Effector memory CD4-positive, alpha-beta T cell (primary cell): ENCODE measurements around the gene LRP2.

Source experiments
- DNase-seq, 3 donors: peaks; one replicate each; pipeline ENCODE4 v3.0.0-alpha.2; 2020
- H3K27ac ChIP-seq: 2 replicates; pipeline ENCODE4 v1.7.0; 2013; ENCODE audit warnings: mild to moderate bottlenecking, low read length, moderate library complexity; ENCODE audit not compliant: insufficient read depth, poor library complexity, severe bottlenecking
- H3K27me3 ChIP-seq: replicated peaks from 2 replicates; pipeline ENCODE4 v1.7.0; 2013; ENCODE audit warnings: mild to moderate bottlenecking, low read length; ENCODE audit not compliant: insufficient read depth, control insufficient read depth, poor library complexity, severe bottlenecking
- H3K36me3 ChIP-seq: 2 replicates; pipeline ENCODE4 v1.7.0; 2013; ENCODE audit warnings: mild to moderate bottlenecking, low read length, moderate library complexity; ENCODE audit not compliant: control insufficient read depth, insufficient read depth
- H3K4me1 ChIP-seq: 2 replicates; pipeline ENCODE4 v1.7.0; 2013; ENCODE audit warnings: low read length, mild to moderate bottlenecking; ENCODE audit not compliant: control insufficient read depth, insufficient read depth, poor library complexity, severe bottlenecking
- H3K4me3 ChIP-seq: 2 replicates; pipeline ENCODE4 v1.7.0; 2013; ENCODE audit warnings: low read length, low read depth, mild to moderate bottlenecking; ENCODE audit not compliant: insufficient read depth, poor library complexity, severe bottlenecking
- H3K9me3 ChIP-seq: 2 replicates; pipeline ENCODE4 v1.7.0; 2013; ENCODE audit warnings: mild to moderate bottlenecking, low read length, moderate library complexity; ENCODE audit not compliant: control insufficient read depth

Gene LRP2

GRCh38 chr2:169302364-169302763, 60.0 kb downstream of the LRP2 start:
- no peaks in the 10 kb centered on the region for H3K27me3 ChIP-seq
- H3K4me3 ChIP-seq = no peak overlapping the region
- DNase-seq = no peak
- no peaks in the 10 kb centered on the region for H3K36me3 ChIP-seq
- H3K27ac ChIP-seq = no peak overlapping the region
- H3K9me3 ChIP-seq = no peaks in the 10 kb centered on the region
- H3K4me1 ChIP-seq = no peaks in the 10 kb centered on the region

GRCh38 chr2:169301596-169302335, 60.6 kb downstream of the LRP2 start:
- Histone ChIP-seq H3K27ac (no peak overlapping the region), H3K9me3 (no peaks in the 10 kb centered on the region), H3K27me3 (no peaks in the 10 kb centered on the region), H3K4me3 (no peak overlapping the region), H3K36me3 (no peaks in the 10 kb centered on the region), H3K4me1 (no peaks in the 10 kb centered on the region)
- no peak for DNase-seq

- Histone ChIP-seq H3K27me3 (no peaks in the 10 kb centered on the region), H3K27ac (no peak overlapping the region), H3K4me3 (no peak overlapping the region), H3K4me1 (no peaks in the 10 kb centered on the region), H3K36me3 (no peaks in the 10 kb centered on the region), H3K9me3 (no peaks in the 10 kb centered on the region)
- no peak for DNase-seq
Measured at GRCh38 chr2:169300636-169301530, 61.5 kb downstream of the LRP2 start.

GRCh38 chr2:169298007-169298406, 64.3 kb downstream of the LRP2 start:
- H3K27ac ChIP-seq = no peak overlapping the region
- no peaks in the 10 kb centered on the region for H3K4me1 ChIP-seq
- DNase-seq = no peak
- no peaks in the 10 kb centered on the region for H3K9me3 ChIP-seq
- no peaks in the 10 kb centered on the region for H3K27me3 ChIP-seq
- H3K36me3 ChIP-seq = no peaks in the 10 kb centered on the region
- H3K4me3 ChIP-seq = no peak overlapping the region

GRCh38 chr2:169294001-169294675, 68.2 kb downstream of the LRP2 start:
- no peaks in the 10 kb centered on the region for H3K9me3 ChIP-seq
- H3K36me3 ChIP-seq = no peaks in the 10 kb centered on the region
- no peaks in the 10 kb centered on the region for H3K4me1 ChIP-seq
- H3K27me3 ChIP-seq = no peaks in the 10 kb centered on the region
- H3K4me3 ChIP-seq = no peak overlapping the region
- no peak overlapping the region for H3K27ac ChIP-seq
- no peak for DNase-seq

- no peaks in the 10 kb centered on the region for H3K4me1 ChIP-seq
- no peaks in the 10 kb centered on the region for H3K9me3 ChIP-seq
- H3K27ac ChIP-seq = no peak overlapping the region
- no peak overlapping the region for H3K4me3 ChIP-seq
- H3K36me3 ChIP-seq = no peaks in the 10 kb centered on the region
- H3K27me3 ChIP-seq = no peaks in the 10 kb centered on the region
- no peak for DNase-seq
Measured at GRCh38 chr2:169291517-169291916, 70.8 kb downstream of the LRP2 start.

- Histone ChIP-seq H3K36me3 (no peaks in the 10 kb centered on the region), H3K27ac (no peak overlapping the region), H3K4me1 (no peaks in the 10 kb centered on the region)
Measured at GRCh38 chr2:169290433-169290832, 71.9 kb downstream of the LRP2 start.

GRCh38 chr2:169287666-169288065, 74.7 kb downstream of the LRP2 start:
- Histone ChIP-seq H3K27ac (no peak overlapping the region), H3K4me3 (no peak overlapping the region), H3K36me3 (no peaks in the 10 kb centered on the region), H3K9me3 (no peaks in the 10 kb centered on the region), H3K27me3 (no peaks in the 10 kb centered on the region), H3K4me1 (no peaks in the 10 kb centered on the region)
- no peak for DNase-seq

More at GRCh38 chr2:169290433-169290832, 71.9 kb downstream of the LRP2 start:
- H3K4me3 ChIP-seq = no peak overlapping the region
- H3K9me3 ChIP-seq = no peaks in the 10 kb centered on the region
- H3K27me3 ChIP-seq = no peaks in the 10 kb centered on the region
- DNase-seq = no peak

GRCh38 chr2:169286624-169287231, 75.6 kb downstream of the LRP2 start:
- Histone ChIP-seq H3K4me3 (no peak overlapping the region), H3K4me1 (no peaks in the 10 kb centered on the region), H3K27me3 (no peaks in the 10 kb centered on the region), H3K9me3 (no peaks in the 10 kb centered on the region), H3K36me3 (no peaks in the 10 kb centered on the region), H3K27ac (no peak overlapping the region)
- no peak for DNase-seq
